ENCODE data around the gene IER5L.
A peak's percentile ranks its signal among the peaks of the same experiment; 100 is the strongest.
"Not testable (repeated sequence)": the region's sequence is repeated elsewhere in the genome, so short reads cannot be mapped to it uniquely, and the experiment has no call there.

The IER5L gene

DNA sequence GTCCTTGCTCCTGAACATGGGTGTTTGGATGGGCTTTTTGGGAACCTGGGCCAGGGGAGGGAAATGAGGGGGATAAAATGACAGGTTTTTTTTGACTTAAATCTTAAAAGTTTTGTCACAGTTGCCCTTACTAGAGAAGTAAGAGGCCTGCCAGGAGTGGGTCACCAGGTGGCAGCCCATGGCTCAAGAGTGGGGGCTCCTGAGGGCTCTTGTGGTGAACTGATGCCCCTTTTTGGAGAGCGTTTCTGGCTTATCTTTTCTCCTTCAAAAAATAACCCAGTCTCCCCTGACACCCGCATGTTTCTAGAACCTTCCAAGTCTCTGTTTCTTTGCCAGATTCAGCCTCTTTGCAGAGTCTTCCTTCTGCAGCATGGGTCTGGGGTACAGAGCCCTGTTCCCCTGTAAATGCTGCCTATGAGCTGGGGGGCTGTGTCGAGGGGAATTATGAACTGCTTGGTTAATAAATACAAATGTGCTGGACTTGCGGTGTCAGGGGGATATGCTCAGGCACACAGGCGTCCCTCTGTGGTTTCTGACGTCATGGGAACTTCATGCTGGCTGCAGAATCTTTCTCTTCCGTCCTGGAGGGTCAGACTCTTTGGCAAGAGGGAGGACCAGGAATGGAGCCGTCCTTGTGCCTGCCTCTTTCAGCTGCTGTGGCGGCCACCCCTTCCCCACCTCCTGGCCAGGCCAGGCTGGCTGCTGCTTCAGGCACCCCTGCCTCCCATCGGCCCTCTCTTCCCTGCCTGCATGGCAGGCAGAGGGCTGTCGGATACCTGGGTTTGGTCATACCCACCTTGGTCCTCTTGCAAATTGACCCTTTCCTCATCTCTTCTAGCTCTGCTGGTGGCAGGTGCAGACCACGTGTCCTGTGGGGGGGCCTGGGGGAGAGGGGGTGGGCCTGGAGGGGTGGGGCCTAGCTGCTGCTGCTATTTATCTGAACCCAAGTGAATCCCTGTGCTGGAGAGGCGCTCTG is 36.7 kb downstream of the IER5L start:
- no peak for DNase-seq (ENCODE audit: low read depth, low spot score)
- H3K27ac ChIP-seq, result peak overlapping the region; percentile 100

DNA sequence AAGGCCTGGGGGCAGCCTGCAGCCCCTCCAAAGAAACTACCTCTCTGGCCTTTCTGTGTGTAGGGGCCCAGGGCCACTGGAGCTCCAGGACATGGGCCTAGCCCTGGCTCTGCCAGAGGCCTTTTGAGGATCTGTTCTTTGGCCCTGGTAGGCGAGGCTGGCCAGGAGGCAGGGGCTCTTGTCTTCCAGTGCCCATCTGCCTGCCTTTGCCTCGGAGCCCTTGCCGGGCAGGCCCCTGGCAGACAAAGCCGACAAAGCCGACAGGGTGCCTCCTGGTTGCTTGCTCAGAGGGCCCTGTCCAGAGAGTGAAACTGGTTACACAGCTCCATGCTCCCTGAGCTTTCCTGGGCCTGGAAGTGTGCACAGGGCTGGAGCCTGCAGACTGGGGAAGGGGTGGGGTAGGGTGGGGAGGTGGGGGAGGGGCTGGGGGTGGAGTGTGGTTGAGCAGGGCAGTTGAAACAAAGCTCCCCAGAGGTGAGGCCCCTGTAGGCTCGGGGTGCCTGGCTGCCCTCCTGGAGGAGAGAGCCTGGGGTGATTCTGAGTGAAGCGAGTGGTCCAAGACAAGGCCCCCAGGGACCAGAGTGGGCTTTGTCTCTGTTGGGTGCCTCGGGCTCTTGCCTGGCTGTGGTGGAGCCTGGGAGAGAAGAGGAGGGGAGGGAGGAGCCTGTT is 37.5 kb downstream of the IER5L start:
- peak overlapping the region; percentile 100 for H3K27ac ChIP-seq
- DNase-seq (ENCODE audit: low read depth, low spot score), result no peak

DNA sequence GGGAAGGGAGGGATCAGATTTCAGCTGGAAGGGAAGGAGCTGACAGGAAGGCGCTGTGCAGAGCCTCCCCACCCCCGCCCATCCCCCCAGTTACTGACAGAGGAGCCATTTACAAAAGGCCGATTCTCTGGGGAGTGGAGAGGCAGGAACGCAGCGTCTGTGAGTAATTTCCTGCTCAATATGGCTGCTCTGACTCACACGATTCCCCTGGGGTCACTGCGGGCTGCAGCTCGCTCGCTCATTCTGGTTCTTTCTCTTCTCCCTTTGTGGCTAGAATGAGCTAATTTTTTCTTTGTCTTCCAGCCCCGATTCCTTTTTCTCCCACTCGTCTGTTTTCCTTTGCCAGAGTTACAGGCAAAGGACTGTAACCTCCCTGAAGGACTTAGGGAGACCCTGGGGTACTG is 38.1 kb downstream of the IER5L start:
- DNase-seq (ENCODE audit: low read depth, low spot score), result peak; percentile 97

DNA sequence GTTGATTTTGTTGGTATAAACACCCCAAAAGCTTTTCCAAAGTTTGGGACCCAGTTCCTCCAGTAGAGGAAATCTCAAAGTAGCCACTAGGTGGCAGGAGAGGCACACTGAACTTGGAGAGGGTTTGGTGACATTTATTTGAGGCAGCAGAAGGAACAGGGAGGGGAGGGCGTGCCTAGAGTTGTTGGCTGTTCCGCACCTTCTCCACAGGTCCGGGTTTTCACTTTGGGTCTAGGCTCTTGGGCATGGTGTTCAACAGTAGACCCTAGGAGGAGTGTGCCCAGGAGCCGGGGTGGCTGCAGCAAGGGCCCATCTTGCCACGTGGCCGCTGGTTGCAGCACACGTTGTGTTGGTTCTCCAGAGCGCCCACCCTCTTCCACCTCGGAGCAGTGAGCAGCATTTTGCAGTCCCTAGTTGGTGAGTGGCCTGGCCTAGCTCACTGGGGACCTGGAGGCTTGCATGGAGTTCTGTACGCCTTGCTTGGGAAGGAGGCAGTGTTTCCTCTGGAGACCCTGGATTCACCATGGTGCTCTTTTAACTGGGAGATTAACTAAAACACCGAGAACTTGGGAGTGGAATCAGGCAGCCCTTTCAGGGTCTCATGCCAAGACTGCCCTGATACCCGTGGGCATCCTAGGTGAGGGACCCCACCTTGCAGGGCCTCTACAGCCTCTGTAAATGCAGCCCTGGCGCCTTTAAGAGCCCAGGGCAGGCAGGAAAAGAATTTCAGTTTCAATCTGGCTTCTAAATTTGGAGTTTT is 38.6 kb downstream of the IER5L start:
- DNase-seq (ENCODE audit: low read depth, low spot score), result peak; percentile 50
- peak overlapping the region; percentile 100 for H3K27ac ChIP-seq

More for the DNA sequence above, 38.1 kb downstream of the IER5L start:
- H3K27ac ChIP-seq, result peak overlapping the region; percentile 100

DNA sequence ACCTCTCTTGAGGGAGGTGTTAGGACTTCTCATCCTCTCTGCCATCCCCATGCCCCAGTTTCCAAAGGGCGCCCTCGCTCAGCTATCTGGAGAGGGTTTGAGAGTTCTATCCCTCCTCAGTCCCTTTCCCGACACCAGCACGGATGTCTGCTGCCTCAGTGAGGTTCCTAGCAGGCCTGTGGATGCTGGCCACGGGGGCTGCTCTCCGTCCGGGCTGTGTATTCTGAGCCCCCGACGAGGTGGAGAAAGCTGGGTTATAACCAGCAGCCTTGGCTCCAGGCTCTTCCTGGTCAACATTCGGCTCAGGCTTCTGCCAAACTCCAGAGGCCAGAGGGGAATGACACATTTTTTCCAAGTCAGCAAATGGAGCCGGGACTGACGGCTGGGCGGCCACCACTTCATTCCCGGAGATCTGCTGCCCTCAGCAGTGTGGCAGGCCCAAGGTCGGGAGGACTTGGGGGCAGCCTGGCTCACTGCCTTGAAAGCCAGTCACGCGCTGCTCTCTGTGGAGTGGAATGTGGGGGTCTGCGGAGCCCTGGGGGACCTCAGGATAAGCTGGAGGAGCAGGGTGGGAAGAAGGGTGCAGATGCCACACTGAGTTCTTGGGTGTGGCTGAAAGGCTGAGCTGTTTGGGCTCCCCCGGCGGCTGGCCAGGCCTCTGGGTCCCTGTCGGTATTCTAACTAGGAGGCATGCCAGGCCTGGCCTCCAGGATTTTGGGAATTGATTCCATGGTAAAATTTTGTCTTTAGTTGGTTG is 39.4 kb downstream of the IER5L start:
- DNase-seq (ENCODE audit: low read depth, low spot score), result no peak
- peak overlapping the region; percentile 100 for H3K27ac ChIP-seq

DNA sequence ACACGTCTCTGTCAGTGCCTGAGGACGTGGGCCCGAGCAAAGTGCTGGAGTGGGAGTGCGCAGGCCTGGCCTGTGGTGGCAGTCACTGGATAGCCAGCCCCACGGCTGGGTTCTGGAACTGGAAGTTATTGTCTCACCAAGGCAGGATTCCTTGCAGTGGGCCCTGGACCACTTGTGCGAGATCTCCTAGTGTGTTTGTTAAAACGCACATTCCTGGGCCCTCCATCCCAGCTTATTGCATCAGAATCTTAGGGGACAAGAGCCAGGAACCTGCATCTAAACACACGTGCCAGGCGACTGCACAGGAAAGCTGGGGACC is 40.0 kb downstream of the IER5L start:
- DNase-seq (ENCODE audit: low read depth, low spot score), result no peak
- no peak overlapping the region for H3K27ac ChIP-seq

DNA sequence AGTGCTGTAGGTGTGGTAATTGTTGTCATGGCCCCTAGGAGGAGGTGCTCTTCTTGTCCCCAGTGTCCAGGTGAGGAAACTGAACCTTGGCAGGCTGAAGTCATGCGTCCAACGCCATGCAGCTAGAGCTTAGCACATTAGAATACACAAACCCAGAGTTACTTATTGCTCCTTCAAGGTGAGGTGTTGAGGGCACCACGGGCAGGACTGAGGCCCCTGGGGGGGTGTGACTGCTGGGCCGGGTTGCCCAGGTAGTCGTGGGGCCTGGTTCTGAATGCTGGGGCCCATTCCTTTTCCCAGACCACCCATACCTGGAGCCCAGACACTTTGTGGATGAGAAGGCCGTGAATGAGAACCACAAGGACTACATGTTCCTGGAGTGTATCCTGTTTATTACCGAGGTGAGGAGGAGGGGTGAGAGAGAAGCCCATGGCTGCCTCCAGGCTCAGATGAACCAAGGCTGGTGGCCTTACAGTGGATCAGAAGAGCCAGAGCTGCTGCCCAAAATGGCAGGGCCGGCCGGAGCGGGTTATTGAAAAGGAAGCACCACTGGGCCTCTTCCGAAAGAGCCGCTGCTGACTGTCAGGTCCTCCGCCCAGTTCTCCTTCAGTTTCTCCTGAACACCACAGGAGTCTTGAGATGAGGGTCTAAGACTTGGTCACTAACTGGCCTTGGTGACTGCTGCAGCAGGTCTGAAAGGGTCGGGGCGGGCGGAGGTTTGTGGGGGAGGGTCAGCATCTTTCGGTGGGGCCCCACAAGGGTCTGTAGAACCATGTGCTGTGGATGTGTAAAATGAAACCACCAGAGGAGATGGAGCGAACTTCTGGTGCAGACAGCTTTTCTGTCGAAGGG is 40.5 kb downstream of the IER5L start:
- no peak overlapping the region for H3K27ac ChIP-seq
- no peak for DNase-seq (ENCODE audit: low read depth, low spot score)

DNA sequence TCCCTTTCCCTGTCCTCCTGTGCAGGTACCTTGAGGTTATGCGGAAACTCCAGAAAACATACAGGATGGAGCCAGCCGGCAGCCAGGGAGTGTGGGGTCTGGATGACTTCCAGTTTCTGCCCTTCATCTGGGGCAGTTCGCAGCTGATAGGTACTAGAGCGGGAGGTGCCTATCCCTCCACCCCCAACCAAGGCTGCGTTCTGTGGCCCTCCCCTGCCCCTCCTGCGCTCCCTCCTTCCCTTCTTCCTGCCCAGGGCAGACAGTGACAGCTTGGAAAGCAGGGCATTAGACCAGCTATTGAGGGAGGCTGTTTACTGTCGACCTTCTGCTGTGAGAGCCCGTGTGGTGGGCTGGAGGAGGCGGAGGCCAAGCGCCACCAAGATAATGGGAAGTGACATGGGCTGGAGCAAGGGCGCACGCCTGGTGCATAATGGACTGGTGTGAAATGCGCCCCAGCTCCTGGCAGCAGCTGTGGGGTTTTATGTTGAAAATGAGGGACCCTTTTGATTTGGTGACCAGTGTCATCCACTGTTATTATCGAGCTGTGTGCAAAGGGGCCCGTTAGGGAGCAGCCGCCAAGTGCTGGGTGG is 41.5 kb downstream of the IER5L start:
- no peak overlapping the region for H3K27ac ChIP-seq

DNA sequence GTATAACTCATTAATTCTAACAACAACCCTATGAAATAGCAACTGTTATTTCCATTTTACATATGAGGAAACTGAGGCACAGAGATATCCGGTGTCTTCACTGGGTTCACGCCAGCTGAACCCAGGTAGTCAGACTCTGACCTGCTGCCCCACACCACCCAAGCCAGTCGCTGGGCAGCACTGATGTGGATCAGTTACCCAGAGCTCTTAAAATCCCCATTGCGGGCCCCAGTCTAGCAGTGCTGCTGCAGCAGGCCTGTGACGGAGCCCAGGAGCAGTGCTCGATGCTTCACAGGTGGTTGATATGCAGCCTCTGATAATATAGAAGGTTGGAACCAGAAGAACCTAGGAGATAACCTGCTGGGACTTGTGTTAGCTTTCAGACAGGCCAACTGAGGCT is 42.6 kb downstream of the IER5L start:
- H3K27ac ChIP-seq, result no peak overlapping the region
- no peak for DNase-seq (ENCODE audit: low read depth, low spot score)

More for the DNA sequence above, 41.5 kb downstream of the IER5L start:
- DNase-seq (ENCODE audit: low read depth, low spot score), result no peak

DNA sequence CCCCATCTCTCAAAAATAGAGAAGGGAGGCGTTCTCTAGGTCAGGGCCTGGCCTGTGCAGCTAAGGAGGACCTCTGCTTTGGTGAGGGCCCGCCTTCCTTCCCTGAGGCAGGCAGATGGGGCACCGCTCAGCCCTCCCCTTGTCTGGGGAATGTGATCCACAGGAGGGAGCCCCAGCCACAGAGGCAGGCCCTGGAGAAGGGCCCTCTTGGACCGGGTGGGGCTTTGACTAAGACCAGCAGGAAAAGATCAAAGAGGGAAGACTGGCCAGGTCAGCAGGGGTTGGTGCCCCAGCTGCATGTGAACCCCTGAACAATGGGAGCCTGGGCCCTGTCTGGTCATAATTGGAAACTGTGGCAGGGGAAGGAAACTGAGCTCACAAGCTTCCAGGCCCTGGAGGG is 45.0 kb downstream of the IER5L start:
- DNase-seq (ENCODE audit: low read depth, low spot score), result no peak
- H3K27ac ChIP-seq, result no peak overlapping the region

DNA sequence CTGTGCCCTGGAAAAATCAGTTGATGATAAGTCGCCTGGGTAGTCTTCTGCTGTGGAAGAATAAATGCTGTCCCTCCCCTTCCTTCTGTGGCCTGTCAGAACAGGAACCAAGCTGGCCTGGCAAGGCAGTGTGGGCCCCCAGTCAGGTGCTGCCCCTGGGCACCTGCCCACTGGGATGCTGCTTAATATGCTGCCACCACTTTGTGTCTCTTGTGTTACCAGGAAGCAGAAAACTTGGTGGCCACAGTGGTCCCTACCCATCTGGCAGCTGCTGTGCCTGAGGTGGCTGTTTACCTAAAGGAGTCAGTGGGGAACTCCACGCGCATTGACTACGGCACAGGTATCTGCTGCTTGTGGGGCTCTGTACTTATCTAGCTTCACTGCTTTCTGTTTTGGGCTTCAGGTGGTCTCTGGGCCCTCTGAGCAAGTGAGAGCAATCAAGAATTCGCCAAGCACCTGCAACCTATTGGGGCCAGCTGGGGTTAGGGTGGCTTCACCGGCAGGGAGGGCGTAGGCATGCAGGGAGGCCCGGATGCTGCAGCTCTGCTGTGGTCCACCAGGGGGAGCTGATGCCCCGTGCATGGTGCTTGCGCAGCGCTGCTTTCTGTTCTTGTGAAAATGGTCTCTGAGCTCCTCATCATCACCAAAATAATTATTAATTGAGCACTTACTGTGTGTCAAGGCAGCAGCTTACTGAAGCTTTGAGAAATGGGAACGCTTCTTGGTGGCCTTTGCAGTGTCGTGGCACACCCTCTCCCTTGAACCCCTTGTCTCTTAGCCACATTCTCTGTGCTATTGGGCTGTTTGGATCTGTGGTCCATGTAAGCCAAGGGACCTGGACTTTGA is 46.5 kb downstream of the IER5L start:
- no peak overlapping the region for H3K27ac ChIP-seq
- DNase-seq (ENCODE audit: low read depth, low spot score), result no peak

DNA sequence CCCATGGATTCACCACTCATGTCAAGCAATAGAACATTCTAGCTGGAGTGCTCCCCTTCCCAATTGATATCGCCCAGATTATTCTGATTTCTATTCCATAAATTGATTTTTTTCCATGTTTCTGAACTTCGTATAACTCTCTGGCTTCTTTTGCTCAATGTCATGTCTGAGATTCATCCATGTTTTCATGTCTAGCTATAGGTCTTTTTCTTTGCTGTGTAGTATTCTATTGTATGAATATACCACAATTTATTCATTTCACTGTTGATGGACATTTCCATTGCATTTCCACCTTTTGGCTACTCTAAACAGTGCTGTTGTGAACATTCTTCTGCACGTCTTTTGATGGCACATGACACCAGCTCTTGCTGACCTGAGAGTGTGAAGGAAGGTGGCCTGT is 47.3 kb downstream of the IER5L start:
- no peak overlapping the region for H3K27ac ChIP-seq
- DNase-seq (ENCODE audit: low read depth, low spot score), result no peak

DNA sequence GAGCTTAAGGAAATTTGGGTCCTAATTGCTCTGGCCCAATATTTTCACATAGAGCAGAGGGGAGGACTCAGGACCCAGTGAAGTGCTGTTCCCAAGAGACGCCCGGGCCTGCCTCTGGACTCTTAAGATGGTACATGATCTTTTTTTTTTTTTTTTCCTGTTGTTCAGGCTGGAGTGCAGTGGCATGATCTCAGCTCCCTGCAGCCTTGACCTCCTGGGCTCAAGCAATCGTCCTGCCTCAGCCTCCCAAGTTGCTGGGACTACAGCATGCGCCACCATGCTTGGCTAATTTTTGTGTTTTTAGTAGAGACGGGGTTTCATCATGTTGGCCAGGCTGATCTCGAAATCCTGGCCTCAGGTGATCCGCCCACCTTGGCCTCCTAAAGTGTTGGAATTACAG is 47.8 kb downstream of the IER5L start:
- not testable (repeated sequence) for H3K27ac ChIP-seq; DNase-seq (ENCODE audit: low read depth, low spot score)

DNA sequence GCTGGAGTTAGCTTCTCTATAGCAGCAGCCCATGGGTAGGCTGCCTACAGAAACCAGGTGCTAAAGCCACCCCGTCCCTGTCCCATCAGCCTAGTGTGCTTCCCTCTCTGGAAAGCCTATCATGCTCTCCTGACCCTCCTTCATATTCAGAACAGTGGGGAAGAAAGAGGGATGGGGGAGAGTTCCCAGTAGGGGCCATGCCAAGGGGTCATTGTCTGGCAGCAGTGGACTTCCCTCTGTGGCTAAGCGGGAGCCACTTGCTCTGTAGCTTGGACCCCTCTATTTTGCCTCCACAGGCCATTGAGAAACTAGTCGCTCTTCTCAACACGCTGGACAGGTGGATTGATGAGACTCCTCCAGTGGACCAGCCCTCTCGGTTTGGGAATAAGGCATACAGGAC is 49.4 kb downstream of the IER5L start:
- no peak overlapping the region for H3K27ac ChIP-seq
- DNase-seq (ENCODE audit: low read depth, low spot score), result no peak

DNA sequence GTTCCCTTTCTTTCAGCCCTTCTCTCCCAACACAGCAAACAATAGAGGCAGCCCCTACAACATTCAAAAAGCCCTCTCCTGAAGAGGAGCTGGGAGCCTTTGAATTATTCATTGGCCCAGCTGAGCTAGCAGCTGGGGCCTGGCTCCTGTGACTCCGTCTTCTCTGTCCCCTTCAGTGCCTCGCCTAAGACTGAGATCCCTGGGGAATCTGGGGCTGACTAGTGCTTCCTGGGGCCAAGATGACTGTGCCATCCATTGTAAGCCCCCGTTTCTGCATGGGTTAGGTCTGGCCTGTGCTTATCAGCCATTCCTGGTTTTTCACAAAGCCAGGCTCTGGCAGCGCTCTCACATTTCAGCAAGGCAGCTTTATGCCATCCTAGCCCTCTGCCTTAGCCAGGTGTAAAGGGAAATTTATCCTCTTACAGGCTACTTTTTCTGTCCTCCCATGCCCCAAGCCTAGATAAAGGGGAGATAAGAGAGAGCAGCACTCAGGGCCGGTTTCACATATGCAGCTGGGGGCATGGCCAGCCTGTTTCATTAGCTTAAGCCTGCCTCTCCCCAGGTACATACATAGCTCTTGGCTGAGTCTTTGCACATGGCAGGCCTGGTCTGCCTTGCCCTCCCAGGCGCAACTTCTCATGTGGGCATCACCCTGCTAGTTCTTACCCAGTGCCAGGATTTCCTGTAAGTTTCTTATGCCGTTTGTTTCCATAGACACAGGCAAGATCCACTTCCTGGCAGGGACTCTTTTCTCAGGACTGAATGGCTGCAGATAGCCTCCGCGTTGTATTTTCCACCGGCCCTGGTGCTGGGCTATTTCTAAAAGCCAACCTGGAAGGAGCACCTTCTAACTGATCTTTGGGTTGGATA is 51.1 kb downstream of the IER5L start:
- no peak for DNase-seq (ENCODE audit: low read depth, low spot score)

More for the DNA sequence above, 51.1 kb downstream of the IER5L start:
- peak overlapping the region; percentile 82 for H3K27ac ChIP-seq
